T-helper 22 cell (primary cell): Measurements from ENCODE around the gene LTC4S.
"Not testable (repeated sequence)": the region's sequence is repeated elsewhere in the genome, so short reads cannot be mapped to it uniquely, and the experiment has no call there.

ENCODE experiments used
- DNase-seq: peaks from one replicate; pipeline ENCODE4 v3.0.0-alpha.2; 2020; ENCODE audit warnings: low read depth

LTC4S gene

DNA sequence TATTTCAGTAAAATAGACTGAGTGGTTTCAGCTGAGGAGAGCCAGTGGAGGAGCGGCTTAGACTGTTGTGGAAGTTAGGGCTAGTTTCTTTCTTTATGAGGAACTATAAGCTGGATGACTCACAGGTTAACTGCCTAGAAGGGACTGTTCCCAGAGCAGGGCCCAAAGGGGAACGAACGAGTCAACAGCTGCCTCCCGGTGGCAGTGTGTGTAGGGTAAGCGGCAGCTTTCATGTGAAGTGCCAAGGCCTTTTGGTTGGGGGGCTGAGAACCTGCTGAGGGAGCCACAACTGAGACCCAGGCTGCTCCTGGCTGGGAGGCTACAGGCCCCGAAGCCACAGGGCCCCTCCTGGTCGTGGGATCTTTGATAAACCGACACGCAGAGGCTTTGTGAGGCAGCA, 33.9 kb downstream of the LTC4S start:
- DNase-seq: no peak

DNA sequence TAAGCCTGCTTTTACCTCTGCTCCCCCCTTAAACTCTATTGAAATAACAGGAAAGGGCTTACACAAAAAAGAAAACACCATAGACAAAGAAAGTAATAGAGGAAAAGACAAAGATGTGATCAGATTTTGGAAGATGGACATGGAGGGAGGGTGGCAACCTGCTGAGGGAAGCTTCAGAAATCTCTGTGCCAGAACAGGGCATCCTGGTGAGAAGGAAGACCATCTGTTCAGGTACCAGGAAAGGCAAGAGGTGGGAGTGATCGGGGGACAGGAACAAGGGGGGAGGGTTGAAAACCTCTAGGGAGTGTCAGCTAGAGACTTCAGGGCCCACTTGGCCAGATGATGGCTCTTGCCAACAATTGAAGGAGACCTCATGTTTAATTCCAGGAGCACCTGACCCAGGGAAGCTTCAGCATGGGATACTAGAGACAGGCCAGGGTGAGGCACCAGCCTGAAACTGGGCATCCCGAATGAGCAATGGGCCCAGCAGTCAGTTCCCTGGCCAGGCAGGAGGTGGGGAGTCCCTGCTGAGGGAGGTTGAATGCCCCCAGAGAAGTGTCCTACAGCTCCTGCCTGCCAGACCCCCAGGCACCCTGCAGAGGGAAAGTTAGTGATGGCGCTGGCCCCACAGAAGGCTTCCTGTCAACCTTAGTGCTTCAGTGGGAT, 35.1 kb downstream of the LTC4S start:
- DNase-seq: no peak

DNA sequence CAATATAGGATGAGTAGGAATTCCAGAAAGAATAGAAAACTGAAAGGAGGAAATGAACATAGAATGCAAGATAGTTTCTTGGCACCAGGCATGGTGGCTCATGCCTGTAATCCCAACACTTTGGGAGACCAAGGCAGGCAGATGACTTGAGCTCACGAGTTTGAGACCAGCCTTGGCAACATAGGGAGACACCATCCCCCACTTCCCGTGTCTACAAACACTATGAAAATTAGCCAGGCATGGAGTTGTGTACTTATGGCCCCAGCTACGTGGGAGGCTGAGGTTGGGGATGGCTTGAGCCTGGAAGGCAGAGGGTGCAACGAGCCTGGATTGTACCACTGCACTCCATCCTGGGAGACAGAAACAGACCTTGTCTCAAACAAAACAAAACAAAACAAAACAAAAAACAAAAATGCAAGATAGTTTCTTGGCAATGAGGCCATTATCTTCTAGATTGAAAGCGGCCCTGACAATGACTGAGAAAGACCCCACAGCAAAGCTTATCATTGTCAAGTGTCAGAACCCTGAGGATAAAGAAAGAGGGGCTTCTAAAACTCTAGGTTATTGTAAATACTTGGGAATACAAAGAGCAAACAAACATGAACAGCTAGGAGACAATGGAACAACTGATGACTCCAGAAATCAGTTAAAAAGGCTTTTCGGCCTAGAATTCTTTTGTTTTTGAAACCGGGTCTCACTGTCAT, 36.1 kb downstream of the LTC4S start:
- DNase-seq: no peak

DNA sequence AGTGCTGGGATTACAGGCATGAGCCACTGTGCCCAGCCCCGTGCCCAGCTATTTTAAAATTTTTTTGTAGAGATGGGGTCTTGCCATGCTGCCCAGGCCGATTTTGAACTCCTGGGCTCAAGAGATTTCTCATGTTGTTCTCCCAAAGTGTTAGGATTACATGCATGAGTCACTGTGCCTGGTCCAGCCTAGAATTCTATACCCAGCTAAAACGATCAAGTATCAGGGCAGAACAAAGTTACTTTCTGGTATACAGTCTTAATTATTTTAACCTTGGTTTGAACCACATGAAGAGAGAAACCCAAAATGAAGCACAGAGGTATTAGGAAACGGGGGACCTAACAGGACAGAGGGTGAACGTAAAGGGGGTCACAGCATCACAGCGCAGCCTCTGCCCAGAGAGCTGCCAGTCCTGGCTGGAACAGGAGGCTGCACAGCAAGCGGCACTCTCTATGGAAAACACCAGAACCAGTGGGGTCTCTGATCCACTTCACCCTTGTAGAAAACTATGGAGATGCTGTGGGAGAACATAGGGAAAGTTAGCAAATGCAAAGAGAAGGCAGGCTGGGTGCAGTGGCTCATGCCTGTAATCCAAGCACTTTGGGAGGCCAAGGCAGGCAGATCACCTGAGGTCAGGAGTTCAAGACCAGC, 37.2 kb downstream of the LTC4S start:
- no peak for DNase-seq

DNA sequence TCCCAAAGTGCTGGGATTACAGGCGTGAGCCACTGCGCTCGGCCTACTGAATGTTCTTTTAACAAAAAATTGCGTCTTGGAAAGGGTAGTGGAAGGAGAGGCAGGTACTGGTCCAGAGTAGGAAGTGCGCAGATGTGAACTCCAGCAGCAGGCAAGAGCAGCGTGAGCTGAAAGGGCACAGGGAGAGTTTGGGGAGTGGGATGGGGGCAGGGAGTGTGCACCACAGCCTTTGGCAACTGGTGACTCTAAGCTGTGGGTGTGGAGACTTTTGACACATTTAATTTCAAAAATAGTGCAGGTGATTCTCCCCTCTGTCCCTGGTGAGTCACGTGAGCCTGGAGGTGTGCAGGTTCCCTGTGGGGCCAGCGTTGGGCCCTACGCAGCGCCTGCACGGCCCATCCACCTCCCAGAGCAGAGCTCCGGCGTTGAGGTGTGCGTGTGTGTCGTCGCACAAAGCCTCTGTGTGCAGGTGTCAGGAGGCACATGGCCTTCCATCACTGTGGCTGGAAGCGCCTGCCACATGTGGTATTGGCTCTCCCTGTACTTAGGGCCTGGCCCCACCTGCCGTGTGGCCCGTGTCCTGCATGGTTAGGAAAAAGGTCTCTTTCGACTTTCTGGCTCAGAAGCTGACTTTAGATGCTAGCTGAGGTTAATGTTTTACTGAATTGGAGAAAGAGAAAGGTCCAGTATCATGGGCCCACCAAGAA, 38.4 kb downstream of the LTC4S start:
- no peak for DNase-seq

DNA sequence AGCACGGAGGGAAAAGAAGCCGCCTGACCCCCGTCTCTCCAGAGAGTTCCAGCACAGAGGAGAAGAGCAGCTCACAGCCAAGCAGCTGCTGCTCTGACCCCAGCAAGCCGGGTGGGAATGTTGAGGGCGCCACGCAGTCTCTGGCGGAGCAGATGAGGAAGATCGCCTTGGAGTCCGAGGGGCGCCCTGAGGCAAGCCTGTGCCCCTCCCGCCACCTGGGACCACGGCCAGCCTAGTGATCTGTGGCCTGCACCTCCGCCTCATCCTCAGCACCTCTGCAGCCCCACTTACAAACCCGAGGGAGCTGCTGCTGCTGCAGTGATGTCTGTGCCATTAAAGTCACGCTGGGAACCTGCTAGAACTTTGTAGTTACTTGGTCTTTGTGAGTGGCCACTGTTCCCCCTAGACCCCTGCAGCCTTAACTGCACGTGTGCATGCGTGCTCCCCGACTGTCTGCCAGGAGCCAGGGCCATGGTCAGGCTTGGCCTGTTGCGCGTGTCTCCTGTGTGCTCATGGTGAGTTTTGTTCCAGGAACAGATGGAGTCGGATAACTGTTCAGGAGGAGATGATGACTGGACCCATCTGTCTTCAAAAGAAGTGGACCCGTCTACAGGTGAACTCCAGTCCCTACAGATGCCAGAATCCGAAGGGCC, 39.4 kb downstream of the LTC4S start:
- DNase-seq: no peak

DNA sequence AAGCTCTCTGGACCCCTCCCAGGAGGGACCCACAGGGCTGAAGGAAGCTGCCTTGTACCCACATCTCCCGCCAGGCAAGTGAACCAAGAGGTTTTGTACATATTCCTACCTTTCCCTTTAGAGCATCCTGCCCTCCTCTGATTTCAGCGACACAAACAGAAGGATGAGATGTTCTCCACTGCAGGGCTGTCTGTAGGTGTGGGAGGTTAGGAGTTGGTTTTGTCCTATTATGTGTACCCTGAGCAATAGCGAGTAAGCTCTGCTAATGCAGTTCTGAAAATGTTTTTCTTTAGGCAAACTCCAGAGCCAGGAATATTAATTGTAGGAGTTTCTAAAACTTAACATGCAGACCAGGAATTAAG, 39.9 kb downstream of the LTC4S start:
- no peak for DNase-seq

DNA sequence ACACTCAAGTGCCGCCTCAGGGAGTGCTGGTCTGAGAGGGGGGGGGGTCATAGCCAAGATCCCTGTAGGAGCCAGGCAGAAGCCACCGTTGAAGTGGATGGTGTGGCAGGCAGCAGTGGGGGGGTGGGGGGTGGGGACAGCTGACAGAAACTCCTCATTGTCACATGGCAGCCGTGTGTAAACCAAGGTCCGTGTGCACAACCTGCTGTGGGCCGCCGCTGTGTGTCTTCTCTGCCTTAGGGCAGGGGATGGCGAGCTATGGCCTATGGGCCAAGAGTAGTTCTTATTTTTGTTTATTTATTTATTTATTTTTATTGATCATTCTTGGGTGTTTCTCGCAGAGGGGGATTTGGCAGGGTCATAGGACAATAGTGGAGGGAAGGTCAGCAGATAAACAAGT, 40.3 kb downstream of the LTC4S start:
- no peak for DNase-seq

DNA sequence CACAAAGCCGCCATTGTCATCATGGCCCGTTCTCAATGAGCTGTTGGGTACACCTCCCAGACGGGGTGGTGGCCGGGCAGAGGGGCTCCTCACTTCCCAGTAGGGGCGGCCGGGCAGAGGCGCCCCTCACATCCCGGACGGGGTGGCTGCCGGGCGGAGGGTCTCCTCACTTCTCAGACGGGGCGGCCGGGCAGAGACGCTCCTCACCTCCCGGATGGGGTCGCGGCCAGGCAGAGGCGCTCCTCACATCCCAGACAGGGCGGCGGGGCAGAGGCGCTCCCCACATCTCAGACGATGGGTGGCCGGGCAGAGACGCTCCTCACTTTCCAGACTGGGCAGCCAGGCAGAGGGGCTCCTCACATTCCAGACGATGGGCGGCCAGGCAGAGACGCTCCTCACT, 41.1 kb downstream of the LTC4S start:
- DNase-seq: not testable (repeated sequence)

DNA sequence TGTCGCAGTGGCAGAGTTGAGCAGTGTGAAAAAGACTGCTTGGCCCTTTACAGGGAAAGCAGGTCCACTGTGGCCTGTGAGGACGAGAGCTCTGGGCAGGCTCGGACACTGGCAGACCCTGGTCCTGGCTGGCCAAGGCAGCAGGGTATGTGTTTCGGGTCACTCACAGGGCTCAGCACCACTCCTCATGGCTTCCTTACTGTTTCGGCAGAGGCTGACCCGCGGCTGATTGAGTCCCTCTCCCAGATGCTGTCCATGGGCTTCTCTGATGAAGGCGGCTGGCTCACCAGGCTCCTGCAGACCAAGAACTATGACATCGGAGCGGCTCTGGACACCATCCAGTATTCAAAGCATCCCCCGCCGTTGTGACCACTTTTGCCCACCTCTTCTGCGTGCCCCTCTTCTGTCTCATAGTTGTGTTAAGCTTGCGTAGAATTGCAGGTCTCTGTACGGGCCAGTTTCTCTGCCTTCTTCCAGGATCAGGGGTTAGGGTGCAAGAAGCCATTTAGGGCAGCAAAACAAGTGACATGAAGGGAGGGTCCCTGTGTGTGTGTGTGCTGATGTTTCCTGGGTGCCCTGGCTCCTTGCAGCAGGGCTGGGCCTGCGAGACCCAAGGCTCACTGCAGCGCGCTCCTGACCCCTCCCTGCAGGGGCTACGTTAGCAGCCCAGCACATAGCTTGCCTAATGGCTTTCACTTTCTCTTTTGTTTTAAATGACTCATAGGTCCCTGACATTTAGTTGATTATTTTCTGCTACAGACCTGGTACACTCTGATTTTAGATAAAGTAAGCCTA, 42.6 kb downstream of the LTC4S start:
- DNase-seq: peak; percentile 53

DNA sequence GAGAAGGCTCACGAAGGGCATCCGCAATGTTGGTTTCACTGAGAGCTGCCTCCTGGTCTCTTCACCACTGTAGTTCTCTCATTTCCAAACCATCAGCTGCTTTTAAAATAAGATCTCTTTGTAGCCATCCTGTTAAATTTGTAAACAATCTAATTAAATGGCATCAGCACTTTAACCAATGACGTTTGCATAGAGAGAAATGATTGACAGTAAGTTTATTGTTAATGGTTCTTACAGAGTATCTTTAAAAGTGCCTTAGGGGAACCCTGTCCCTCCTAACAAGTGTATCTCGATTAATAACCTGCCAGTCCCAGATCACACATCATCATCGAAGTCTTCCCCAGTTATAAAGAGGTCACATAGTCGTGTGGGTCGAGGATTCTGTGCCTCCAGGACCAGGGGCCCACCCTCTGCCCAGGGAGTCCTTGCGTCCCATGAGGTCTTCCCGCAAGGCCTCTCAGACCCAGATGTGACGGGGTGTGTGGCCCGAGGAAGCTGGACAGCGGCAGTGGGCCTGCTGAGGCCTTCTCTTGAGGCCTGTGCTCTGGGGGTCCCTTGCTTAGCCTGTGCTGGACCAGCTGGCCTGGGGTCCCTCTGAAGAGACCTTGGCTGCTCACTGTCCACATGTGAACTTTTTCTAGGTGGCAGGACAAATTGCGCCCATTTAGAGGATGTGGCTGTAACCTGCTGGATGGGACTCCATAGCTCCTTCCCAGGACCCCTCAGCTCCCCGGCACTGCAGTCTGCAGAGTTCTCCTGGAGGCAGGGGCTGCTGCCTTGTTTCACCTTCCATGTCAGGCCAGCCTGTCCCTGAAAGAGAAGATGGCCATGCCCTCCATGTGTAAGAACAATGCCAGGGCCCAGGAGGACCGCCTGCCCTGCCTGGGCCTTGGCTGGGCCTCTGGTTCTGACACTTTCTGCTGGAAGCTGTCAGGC, 43.6 kb downstream of the LTC4S start:
- DNase-seq: no peak

DNA sequence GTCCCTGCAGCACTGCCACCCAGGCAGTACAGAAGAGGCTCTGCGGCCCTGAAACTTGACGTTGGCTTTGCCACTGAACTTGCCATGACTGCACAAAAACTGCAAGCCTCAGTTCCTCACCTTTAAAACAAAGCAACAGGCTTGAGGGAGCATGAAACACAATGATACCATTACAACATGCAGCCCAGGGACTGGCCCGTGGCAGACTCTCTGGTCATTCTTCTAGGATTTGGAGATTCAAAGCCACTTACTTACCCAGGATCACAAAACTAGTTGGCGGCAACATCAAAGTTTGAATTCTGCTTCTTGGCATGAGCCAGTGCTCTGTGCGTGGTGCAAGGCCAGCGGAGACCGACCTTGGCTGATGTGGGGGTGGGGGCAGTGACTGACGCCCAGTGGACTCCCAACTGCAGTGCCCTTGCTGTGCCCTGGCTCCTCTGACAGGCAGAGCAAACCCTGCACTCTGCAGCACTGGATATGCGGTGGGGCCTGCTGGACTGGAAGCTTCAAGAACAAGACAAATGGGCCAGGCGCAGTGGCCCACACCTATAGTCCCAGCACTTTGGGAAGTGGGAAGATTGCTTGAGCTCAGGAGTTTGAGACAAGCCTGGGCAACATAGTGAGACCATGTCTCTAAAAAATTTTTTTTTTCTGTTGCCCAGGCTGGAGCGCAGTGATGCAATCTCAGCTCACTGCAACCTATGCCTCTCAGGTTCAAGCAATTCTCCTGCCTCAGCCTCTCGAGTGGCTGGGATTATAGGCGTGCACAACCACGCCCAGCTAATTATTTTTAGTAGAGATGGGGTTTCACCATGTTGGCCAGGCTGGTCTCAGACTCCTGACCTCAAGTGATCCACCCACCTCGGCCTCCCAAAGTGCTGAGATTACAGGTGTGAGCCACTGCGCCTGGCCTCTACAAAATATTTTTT, 45.8 kb downstream of the LTC4S start:
- no peak for DNase-seq

DNA sequence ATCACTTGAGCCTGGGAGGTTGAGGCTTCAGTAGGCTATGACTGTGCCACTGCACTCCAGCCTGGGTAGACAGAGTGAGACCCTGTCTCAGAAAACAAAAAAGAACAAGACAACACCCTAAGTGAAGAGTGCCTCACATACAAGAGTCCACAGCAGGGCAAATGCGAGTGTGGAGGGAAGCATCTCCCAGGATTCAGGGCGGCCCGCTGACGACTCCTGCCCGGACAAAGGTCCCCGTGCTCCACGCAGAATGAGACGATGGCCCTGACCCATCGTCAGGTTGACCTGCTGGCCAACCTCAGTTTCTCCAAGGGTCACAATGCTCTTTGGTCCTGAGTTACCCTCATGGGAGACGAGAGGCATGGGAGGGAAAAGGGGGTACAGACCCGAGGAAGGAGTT, 46.5 kb downstream of the LTC4S start:
- no peak for DNase-seq

DNA sequence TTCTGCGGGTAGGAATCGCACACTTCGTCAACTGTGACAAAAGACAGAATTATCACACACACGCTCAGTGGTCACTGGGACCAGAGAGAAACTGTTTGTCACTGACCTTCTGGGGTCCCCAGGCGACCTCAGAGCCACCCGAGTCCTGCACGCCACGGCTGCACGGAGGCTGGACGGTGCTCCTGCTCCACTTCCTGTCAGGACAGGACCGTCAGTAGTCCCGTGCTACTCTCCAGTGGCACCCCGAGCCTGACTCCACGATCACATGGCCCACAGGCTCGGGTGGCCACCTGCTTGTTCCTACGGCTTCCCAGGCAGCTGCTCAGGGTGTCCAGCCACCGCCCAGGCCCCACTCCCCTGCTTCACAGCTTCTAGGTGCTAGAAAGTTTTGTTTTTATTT, 47.0 kb downstream of the LTC4S start:
- DNase-seq: no peak

DNA sequence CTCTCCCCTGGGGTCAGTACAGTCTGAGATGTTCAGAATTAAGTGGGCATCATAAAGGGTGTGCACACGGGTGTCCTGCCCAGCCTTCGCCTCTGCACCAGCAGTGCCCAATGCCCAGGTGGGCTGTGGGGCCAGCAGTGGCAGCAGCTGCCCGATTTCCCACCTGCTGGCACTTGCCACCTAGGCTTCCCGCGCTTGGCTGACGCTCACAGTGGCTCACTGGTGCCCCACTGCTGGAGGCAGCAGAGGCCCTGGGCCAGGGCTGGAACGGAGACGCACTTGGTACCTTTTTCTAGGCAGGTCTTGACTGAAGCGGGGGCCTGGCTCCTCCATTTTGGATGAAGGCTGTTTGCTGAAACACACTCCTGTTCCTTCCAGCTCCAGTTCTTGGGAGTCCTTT, 47.8 kb downstream of the LTC4S start:
- no peak for DNase-seq
